ENCODE results near the gene PSORS1C1.

- TF ChIP-seq EZH2 (IDR thresholded peaks at IDR 0.05; ENCODE audit: low read length) (no peak), CTCF (optimal IDR thresholded peaks at IDR 0.05 in 1 of 3, IDR thresholded peaks at IDR 0.05 in 1 of 3, conservative IDR thresholded peaks at IDR 0.05 in 1 of 3; ENCODE audit: extremely low read depth in 1 of 3, insufficient read depth in 2 of 3, low read length in 3 of 3) (peak; percentile 67 to 81 (median 78))
Measured at GRCh38 chr6:31079656-31080261, 34.8 kb upstream of the PSORS1C1 start.

Measured in keratinocyte (primary cell).